NCI-H2107 (cell line): Measurements from ENCODE around the gene ST8SIA2.

Experiments
- DNase-seq: peaks from one replicate; lab custom pipeline; 2025; lab: John Stamatoyannopoulos, UW

Gene ST8SIA2

GRCh38 chr15:92494806-92495336 is 101.2 kb downstream of the ST8SIA2 start:
- DNase-seq, result no peak

GRCh38 chr15:92495446-92495845 is 101.8 kb downstream of the ST8SIA2 start:
- no peak for DNase-seq

- no peak for DNase-seq
These were observed 106.2 kb downstream of the ST8SIA2 start for GRCh38 chr15:92499731-92500530.

GRCh38 chr15:92502336-92502735 is 108.7 kb downstream of the ST8SIA2 start:
- no peak for DNase-seq

- DNase-seq, result no peak
These were observed 109.5 kb downstream of the ST8SIA2 start for GRCh38 chr15:92502930-92503857.

- no peak for DNase-seq
These were observed 110.2 kb downstream of the ST8SIA2 start for GRCh38 chr15:92503889-92504288.

- no peak for DNase-seq
These were observed 111.9 kb downstream of the ST8SIA2 start for GRCh38 chr15:92505611-92506010.

GRCh38 chr15:92506506-92506905 is 112.8 kb downstream of the ST8SIA2 start:
- no peak for DNase-seq

GRCh38 chr15:92510163-92510882 is 116.6 kb downstream of the ST8SIA2 start:
- no peak for DNase-seq
